Left colon (tissue), 2 donors: ENCODE data around the gene GRIP1. TPM values are rescaled to one million over a fixed set of nuclear protein-coding genes. Genes with fewer than 3 reads are reported as not detected.
"Not testable (repeated sequence)": the region's sequence is repeated elsewhere in the genome, so short reads cannot be mapped to it uniquely, and the experiment has no call there.

Experiments used
- ATAC-seq: fragments of 200-7000 bp; cut with Tn5 transposase; one replicate; pipeline ENCODE4 v1.9.1; 2020; ENCODE audit warnings: mild to moderate bottlenecking, moderate library complexity
- DNase-seq, 2 donors: peaks; one replicate each; pipeline ENCODE4 v3.0.0-alpha.2; 2020
- intact Hi-C, 2 donors: fragments of 100-400 bp; cut with DNase I in 1 of 2; cut with micrococcal nuclease in 1 of 2; formaldehyde crosslinking; loops; one replicate each; pipeline versions ENCODE4 v1.11.2 to v1.14.0; 2022; cut with DNase I, micrococcal nuclease
- total RNA-seq, 2 donors: library from RNA; stranded (reverse); fragmentation: NEBNext Ultra II Directional; extraction: Animal tissue kit (Norgen Biotek cat#: 25700); gene quantifications; one replicate each; pipeline ENCODE4 v1.2.1, GENCODE V29; 2021
- donor health status: DM: no; HTN: no; CAD: no.
- donor health status: DM: yes; HTN: yes; CAD: no.

Gene GRIP1
- total RNA-seq, 2 donors from 2014 or later = 3.5 to 11.4 TPM

DNA sequence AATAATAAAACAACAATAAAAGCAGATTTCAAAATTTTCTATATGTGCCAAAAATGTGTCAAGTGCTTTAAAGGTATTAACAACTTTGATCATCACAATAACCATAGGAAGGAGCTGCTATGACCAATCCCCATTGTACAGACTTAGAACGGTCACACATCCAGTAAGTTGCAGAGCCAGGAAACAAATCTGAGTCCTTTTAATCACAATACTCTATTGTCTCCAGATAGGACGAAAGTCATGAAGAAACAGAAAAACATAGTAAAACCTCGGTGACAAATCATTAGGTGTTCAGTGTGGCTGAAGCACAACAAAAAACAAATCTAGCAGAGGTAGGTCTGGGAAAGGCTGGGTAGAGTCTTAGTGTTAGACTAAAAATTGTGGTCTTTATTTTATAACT lies 178.8 kb downstream of the GRIP1 start:
- DNase-seq (no peak), ATAC-seq (no peak)
- intact Hi-C loops = no loop called here

- ATAC-seq (no peak), DNase-seq (no peak)
- intact Hi-C loops = no loop called here
Observed at GRCh38 chr12:66499000-66499399, 179.9 kb downstream of the GRIP1 start.

GRCh38 chr12:66498059-66498458 lies 180.8 kb downstream of the GRIP1 start:
- ATAC-seq, DNase-seq, intact Hi-C loops: not testable (repeated sequence)

GRCh38 chr12:66497008-66497897 lies 181.6 kb downstream of the GRIP1 start:
- intact Hi-C loops = no loop called here
- no peak for ATAC-seq
- DNase-seq = no peak

- DNase-seq = no peak
- no peak for ATAC-seq
- intact Hi-C loops = no loop called here
Observed at GRCh38 chr12:66496595-66496994, 182.3 kb downstream of the GRIP1 start.

GRCh38 chr12:66495709-66496108 lies 183.2 kb downstream of the GRIP1 start:
- ATAC-seq = no peak
- intact Hi-C loops = no loop called here
- no peak for DNase-seq

DNA sequence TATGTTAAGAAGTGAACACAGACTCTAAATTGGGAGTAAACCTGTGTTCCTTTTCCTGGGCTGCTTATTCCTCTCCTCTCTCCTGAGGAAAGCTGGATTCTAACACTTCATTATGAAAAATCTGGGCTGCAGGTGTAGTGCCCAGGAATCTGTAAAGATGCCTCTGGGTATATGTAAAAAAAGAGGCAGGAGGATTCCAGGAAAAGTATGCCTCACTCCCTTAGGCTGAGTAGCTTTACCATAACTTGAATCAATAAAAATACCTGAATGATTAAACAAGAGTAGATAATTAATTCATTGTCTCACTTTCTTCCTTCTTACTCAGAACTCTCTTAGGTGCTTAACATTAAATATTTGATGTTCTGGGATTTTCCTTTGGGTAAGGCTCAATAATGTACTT lies 185.1 kb downstream of the GRIP1 start:
- DNase-seq = no peak
- intact Hi-C loops = no loop called here
- ATAC-seq = no peak

DNA sequence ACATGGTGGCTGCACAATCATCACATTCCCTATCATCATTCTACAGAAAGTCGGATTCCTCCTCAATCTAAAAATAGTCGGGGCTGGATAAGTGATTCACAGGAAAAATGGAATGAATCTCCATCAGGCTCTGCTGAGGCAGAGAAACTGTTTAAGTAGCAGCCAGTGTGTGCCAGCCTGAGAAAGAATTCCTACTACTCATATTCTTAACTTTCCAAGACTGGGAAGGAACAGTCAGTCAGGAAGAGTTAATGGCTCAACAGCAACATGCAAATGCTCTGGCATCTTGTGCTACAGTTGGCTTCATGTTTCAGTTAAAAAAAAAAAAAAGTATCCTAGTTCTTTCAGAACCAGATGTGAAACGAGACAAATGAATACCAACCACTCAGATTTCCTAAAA lies 187.0 kb downstream of the GRIP1 start:
- ATAC-seq (no peak), DNase-seq (no peak)
- intact Hi-C loops = no loop called here

GRCh38 chr12:66482351-66483203 lies 196.3 kb downstream of the GRIP1 start:
- intact Hi-C loops = no loop called here
- DNase-seq (no peak), ATAC-seq (no peak)

- ATAC-seq (no peak), DNase-seq (no peak)
- intact Hi-C loops = no loop called here
Observed at GRCh38 chr12:66467932-66468331, 210.9 kb downstream of the GRIP1 start.

DNA sequence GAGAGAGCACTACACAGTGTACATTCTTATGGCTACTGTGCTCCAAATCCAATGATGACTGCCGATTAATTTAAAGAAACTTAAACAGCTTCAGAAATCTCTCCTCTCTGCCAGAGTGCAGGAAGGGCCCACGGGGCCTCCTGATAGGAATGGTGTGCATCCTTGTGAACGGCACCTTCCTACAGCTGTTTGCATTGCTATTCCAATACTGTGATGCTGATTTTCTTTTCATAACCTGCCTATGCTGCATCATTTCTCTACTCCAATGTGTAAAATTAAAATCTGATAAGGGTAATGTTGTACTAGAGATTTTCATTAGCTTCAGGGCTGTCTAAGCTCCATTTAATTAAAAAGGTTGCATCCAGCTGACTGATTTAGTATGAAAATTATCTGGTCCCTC lies 217.5 kb downstream of the GRIP1 start:
- intact Hi-C loops = no loop called here
- ATAC-seq = no peak
- no peak for DNase-seq

DNA sequence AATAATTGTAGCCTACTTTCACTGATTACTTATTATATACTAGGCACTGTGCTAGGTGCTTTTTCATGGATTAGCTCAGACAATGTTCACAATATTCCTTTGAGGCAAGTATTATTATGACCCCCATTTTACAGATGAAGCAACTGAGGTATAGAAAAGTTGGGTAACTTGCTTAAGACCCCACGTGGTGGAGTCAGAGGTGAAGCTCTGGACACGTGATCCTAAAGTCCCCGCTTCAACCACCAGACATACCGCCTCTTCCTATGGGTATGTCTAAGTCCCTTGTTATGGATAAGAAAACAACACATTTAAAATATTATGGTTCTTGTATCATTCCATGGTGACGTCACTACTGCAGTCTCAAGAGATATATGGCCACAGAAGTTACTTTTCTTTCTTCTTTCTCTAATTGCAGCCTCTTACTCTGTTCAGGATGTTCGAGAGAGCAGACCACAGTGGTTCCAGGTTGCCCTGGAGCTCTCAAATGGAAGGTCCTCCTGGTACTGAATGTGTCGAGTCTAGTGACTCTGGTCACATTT lies 218.9 kb downstream of the GRIP1 start:
- intact Hi-C loops = no loop called here
- no peak for DNase-seq
- ATAC-seq = no peak

GRCh38 chr12:66456612-66457011 lies 222.3 kb downstream of the GRIP1 start:
- intact Hi-C loops = no loop called here
- DNase-seq (no peak), ATAC-seq (no peak)

- ATAC-seq (no peak), DNase-seq (no peak)
- intact Hi-C loops = no loop called here
Observed at GRCh38 chr12:66453844-66454243, 225.0 kb downstream of the GRIP1 start.

- no peak for DNase-seq
Observed at GRCh38 chr12:66453120-66453519, 225.8 kb downstream of the GRIP1 start.

GRCh38 chr12:66449531-66449930 lies 229.3 kb downstream of the GRIP1 start:
- DNase-seq (no peak), ATAC-seq (no peak)
- intact Hi-C loops = no loop called here

More at GRCh38 chr12:66453120-66453519, 225.8 kb downstream of the GRIP1 start:
- no peak for ATAC-seq
- intact Hi-C loops = no loop called here

GRCh38 chr12:66447643-66448042 lies 231.2 kb downstream of the GRIP1 start:
- no peak for DNase-seq
- no peak for ATAC-seq
- intact Hi-C loops = no loop called here

DNA sequence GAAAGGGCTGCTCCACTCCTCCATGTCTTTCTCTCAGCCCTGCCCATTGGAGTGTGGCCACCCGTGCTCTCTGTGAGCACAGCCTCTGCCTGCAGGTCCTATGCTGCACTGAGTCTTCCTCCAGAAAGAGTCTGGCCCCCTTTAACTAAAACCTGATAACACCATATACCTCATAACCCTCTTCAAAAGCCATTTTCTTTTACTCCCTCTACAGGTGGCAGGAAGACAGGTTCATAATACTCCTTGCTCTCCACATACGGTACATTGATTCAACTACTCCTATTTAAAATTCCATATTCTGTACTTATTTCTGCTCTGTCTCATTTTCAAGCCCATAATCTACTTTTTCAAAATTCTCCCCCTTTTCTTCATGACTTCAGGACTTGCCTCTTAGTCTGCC lies 232.6 kb downstream of the GRIP1 start:
- DNase-seq (no peak), ATAC-seq (no peak)
- intact Hi-C loops = no loop called here

DNA sequence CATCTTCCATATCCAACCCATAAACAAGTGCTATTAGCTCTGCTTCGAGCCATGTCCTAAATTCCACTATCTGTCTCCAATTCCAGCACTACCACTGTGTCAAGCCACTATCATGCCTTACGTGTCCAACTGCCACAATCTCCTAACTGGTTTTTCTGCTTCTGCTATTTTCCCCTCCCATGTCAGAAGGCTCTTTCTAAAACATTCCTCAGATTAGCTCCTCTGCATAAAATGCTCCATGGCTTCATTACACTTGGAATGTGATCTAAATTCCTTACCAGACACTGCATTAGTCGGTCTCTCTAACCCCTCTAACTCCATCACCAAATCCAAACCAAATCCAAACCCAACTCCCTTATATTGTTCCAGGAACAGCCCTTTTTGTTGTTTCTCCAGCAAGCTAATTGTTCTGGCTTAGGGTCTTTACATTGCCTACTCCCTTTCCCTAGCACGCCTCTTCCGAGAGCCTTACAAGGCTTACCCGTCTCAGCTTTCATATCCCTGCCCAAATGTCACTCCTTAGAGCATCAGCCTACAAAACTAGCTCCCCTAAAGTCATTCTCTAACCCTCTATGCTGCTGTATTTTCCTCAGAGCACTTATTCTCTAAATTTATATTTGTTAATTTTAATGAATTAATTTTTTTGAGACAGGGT lies 236.8 kb downstream of the GRIP1 start:
- intact Hi-C loops = no loop called here
- DNase-seq (no peak), ATAC-seq (no peak)
